ENCODE results near the gene GPR119.

GRCh38 chrX:130419263-130419662, 33.8 kb upstream of the GPR119 start:
- TF ChIP-seq POLR2A (IDR thresholded peaks at IDR 0.05; ENCODE audit: low read depth, low read length) (no peak), POLR2AphosphoS5 (IDR thresholded peaks at IDR 0.05; ENCODE audit: low read depth, low read length) (no peak), TAF1 (IDR thresholded peaks at IDR 0.05; ENCODE audit: low read depth, low read length) (no peak)

Data from GM12891 (cell line).